GM18526 (cell line): ENCODE results near the gene ORMDL3.

Experiments used
- POLR2A ChIP-seq: IDR thresholded peaks from 3 replicates; pipeline ENCODE4 v1.6.1; 2011; ENCODE audit not compliant: insufficient read length; ENCODE audit errors: extremely low read depth

The ORMDL3 gene

GRCh38 chr17:39920218-39921210 is 6.9 kb downstream of the ORMDL3 start:
- TF ChIP-seq POLR2A: no peak

GRCh38 chr17:39919087-39919683 is 8.2 kb downstream of the ORMDL3 start:
- TF ChIP-seq POLR2A: no peak

- no peak for TF ChIP-seq POLR2A
Measured at GRCh38 chr17:39916918-39917317, 10.5 kb downstream of the ORMDL3 start.

GRCh38 chr17:39915559-39915958 is 11.8 kb downstream of the ORMDL3 start:
- TF ChIP-seq POLR2A: no peak

GRCh38 chr17:39913989-39914388 is 13.4 kb downstream of the ORMDL3 start:
- no peak for TF ChIP-seq POLR2A

GRCh38 chr17:39908789-39909352 is 18.5 kb downstream of the ORMDL3 start:
- no peak for TF ChIP-seq POLR2A

- no peak for TF ChIP-seq POLR2A
Measured at GRCh38 chr17:39904990-39905288, 22.5 kb downstream of the ORMDL3 start.

GRCh38 chr17:39903158-39903884 is 24.1 kb downstream of the ORMDL3 start:
- no peak for TF ChIP-seq POLR2A

GRCh38 chr17:39899215-39899614 is 28.2 kb downstream of the ORMDL3 start:
- TF ChIP-seq POLR2A: no peak

GRCh38 chr17:39898088-39898487 is 29.3 kb downstream of the ORMDL3 start:
- TF ChIP-seq POLR2A: no peak

- no peak for TF ChIP-seq POLR2A
Measured at GRCh38 chr17:39894681-39895376, 32.6 kb downstream of the ORMDL3 start.

GRCh38 chr17:39889200-39889599 is 38.2 kb downstream of the ORMDL3 start:
- no peak for TF ChIP-seq POLR2A

- TF ChIP-seq POLR2A: no peak
Measured at GRCh38 chr17:39887078-39887477, 40.3 kb downstream of the ORMDL3 start.

- TF ChIP-seq POLR2A: no peak
Measured at GRCh38 chr17:39872751-39873150, 54.6 kb downstream of the ORMDL3 start.

GRCh38 chr17:39871801-39872200 is 55.6 kb downstream of the ORMDL3 start:
- TF ChIP-seq POLR2A: no peak
